ENCODE data around the gene PTGFRN. TPM values are rescaled to one million over a fixed set of nuclear protein-coding genes. Genes with fewer than 3 reads are reported as not detected.

Gene PTGFRN
- total and polyA plus RNA-seq, 2 experiments from 2014 or later = 17.4 to 32.7 TPM

DNA sequence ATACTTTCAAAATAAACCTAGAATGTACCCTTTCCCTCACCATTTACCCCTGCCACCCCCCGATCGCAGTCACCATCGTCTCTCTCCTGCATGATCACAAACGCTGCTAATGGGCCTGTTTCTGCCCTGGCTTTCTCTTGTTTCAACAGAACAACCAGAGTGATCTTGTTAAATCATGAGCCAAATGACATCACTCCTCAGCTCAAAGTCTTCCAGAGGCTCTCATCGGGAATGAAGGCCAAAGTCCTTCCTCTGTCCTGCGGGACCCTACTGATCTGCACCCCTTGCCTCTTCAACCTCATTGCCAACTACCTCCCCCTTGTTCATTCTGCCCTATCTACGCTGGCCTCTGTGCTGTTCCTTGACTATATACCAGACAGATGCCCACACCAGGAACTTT lies 39.4 kb upstream of the PTGFRN start:
- Histone ChIP-seq H3K9me2 (ENCODE audit: insufficient read depth) (peaks cover 8% of the 10 kb centered on the region; the same call in 1 of the 2 replicates), H3K79me2 (replicated peaks; ENCODE audit: insufficient read depth) (no peaks in the 10 kb centered on the region), H3K27me3 (ENCODE audit: insufficient read depth) (no peaks in the 10 kb centered on the region), H4K20me1 (replicated peaks; ENCODE audit: insufficient read depth) (no peaks in the 10 kb centered on the region), H3K4me2 (no peak overlapping the region), H3K4me3 (no peak overlapping the region), H2AFZ (peak overlapping the region; percentile 14; the same call in 1 of the 2 replicates), H3F3A (replicated peaks; ENCODE audit: low read depth) (no peaks in the 10 kb centered on the region), H3K27ac (ENCODE audit: low read depth) (no peak overlapping the region), H3K4me1 (ENCODE audit: insufficient read depth) (peaks cover 4% of the 10 kb centered on the region), H3K36me3 (ENCODE audit: insufficient read depth) (no peaks in the 10 kb centered on the region; the same call in 1 of the 2 replicates)
- H3K9me3 Mint-ChIP-seq = no peaks in the 10 kb centered on the region
- ATAC-seq (no peak), DNase-seq (ENCODE audit: low spot score) (no peak)
- H3K27me3 Mint-ChIP-seq (ENCODE audit: insufficient read depth, low read depth, poor library complexity) = peaks cover 2% of the 10 kb centered on the region
- TF ChIP-seq EZH2phosphoT487 (IDR thresholded peaks at IDR 0.05; ENCODE audit: unreplicated experiment) (no peak), JUNB (IDR thresholded peaks at IDR 0.05; ENCODE audit: unreplicated experiment) (no peak), STAT1 (IDR thresholded peaks at IDR 0.05; ENCODE audit: unreplicated experiment) (no peak), POLR2AphosphoS5 (IDR thresholded peaks at IDR 0.05; ENCODE audit: low read depth) (no peak), ZNF114 (CRISPR knock-in tag; IDR thresholded peaks at IDR 0.05) (no peak), ZNF331 (CRISPR knock-in tag; IDR thresholded peaks at IDR 0.05; ENCODE audit: low read depth) (no peak), REST (IDR thresholded peaks at IDR 0.05; ENCODE audit: unreplicated experiment) (no peak), NANOG (IDR thresholded peaks at IDR 0.05; ENCODE audit: borderline replicate concordance) (no peak), CREB1 (CRISPR knock-in tag; IDR thresholded peaks at IDR 0.05; ENCODE audit: low read depth) (no peak), EZH2 (IDR thresholded peaks at IDR 0.05; ENCODE audit: low read depth, unreplicated experiment) (no peak), ETS1 (IDR thresholded peaks at IDR 0.05) (no peak)
- TF ChIP-seq, protein P1, sequence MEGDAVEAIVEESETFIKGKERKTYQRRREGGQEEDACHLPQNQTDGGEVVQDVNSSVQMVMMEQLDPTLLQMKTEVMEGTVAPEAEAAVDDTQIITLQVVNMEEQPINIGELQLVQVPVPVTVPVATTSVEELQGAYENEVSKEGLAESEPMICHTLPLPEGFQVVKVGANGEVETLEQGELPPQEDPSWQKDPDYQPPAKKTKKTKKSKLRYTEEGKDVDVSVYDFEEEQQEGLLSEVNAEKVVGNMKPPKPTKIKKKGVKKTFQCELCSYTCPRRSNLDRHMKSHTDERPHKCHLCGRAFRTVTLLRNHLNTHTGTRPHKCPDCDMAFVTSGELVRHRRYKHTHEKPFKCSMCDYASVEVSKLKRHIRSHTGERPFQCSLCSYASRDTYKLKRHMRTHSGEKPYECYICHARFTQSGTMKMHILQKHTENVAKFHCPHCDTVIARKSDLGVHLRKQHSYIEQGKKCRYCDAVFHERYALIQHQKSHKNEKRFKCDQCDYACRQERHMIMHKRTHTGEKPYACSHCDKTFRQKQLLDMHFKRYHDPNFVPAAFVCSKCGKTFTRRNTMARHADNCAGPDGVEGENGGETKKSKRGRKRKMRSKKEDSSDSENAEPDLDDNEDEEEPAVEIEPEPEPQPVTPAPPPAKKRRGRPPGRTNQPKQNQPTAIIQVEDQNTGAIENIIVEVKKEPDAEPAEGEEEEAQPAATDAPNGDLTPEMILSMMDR (conservative IDR thresholded peaks at IDR 0.05; ENCODE audit: low read depth in 2 of 2) = no peak
- TF ChIP-seq, protein P2, sequence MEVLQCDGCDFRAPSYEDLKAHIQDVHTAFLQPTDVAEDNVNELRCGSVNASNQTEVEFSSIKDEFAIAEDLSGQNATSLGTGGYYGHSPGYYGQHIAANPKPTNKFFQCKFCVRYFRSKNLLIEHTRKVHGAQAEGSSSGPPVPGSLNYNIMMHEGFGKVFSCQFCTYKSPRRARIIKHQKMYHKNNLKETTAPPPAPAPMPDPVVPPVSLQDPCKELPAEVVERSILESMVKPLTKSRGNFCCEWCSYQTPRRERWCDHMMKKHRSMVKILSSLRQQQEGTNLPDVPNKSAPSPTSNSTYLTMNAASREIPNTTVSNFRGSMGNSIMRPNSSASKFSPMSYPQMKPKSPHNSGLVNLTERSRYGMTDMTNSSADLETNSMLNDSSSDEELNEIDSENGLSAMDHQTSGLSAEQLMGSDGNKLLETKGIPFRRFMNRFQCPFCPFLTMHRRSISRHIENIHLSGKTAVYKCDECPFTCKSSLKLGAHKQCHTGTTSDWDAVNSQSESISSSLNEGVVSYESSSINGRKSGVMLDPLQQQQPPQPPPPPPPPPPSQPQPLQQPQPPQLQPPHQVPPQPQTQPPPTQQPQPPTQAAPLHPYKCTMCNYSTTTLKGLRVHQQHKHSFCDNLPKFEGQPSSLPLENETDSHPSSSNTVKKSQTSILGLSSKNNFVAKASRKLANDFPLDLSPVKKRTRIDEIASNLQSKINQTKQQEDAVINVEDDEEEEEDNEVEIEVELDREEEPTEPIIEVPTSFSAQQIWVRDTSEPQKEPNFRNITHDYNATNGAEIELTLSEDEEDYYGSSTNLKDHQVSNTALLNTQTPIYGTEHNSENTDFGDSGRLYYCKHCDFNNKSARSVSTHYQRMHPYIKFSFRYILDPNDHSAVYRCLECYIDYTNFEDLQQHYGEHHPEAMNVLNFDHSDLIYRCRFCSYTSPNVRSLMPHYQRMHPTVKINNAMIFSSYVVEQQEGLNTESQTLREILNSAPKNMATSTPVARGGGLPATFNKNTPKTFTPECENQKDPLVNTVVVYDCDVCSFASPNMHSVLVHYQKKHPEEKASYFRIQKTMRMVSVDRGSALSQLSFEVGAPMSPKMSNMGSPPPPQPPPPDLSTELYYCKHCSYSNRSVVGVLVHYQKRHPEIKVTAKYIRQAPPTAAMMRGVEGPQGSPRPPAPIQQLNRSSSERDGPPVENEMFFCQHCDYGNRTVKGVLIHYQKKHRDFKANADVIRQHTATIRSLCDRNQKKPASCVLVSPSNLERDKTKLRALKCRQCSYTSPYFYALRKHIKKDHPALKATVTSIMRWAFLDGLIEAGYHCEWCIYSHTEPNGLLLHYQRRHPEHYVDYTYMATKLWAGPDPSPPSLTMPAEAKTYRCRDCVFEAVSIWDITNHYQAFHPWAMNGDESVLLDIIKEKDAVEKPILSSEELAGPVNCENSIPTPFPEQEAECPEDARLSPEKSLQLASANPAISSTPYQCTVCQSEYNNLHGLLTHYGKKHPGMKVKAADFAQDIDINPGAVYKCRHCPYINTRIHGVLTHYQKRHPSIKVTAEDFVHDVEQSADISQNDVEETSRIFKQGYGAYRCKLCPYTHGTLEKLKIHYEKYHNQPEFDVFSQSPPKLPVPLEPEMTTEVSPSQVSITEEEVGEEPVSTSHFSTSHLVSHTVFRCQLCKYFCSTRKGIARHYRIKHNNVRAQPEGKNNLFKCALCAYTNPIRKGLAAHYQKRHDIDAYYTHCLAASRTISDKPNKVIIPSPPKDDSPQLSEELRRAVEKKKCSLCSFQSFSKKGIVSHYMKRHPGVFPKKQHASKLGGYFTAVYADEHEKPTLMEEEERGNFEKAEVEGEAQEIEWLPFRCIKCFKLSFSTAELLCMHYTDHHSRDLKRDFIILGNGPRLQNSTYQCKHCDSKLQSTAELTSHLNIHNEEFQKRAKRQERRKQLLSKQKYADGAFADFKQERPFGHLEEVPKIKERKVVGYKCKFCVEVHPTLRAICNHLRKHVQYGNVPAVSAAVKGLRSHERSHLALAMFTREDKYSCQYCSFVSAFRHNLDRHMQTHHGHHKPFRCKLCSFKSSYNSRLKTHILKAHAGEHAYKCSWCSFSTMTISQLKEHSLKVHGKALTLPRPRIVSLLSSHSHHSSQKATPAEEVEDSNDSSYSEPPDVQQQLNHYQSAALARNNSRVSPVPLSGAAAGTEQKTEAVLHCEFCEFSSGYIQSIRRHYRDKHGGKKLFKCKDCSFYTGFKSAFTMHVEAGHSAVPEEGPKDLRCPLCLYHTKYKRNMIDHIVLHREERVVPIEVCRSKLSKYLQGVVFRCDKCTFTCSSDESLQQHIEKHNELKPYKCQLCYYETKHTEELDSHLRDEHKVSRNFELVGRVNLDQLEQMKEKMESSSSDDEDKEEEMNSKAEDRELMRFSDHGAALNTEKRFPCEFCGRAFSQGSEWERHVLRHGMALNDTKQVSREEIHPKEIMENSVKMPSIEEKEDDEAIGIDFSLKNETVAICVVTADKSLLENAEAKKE (CRISPR knock-in tag; IDR thresholded peaks at IDR 0.05) = no peak
- no peak overlapping the region for H3K4me3 Mint-ChIP-seq
- H3K36me3 Mint-ChIP-seq (ENCODE audit: low read depth) = no peaks in the 10 kb centered on the region
- H3K27ac Mint-ChIP-seq = no peak overlapping the region
- peaks cover under 1% of the 10 kb centered on the region; the same call in 2 of the 3 replicates for H3K4me1 Mint-ChIP-seq
